GM12878 (cell line): Measurements from ENCODE around the gene RIC8B. TPM values are rescaled to one million over a fixed set of nuclear protein-coding genes. Genes with fewer than 3 reads are reported as not detected.

ENCODE experiments used
- ATAC-seq: fragments of 200-7000 bp; cut with Tn5 transposase; 3 replicates; pipeline ENCODE4 v1.9.1; 2020; ENCODE audit warnings: mild to moderate bottlenecking, moderate library complexity
- BruUV-seq: library from RNA; stranded (reverse); fragments of 400-500 nt; replicated peaks from 2 replicates; lab custom pipeline; 2021; lab: Mats Ljungman, UMichigan
- CTCF ChIA-PET: fragments of 300-600 bp; sonication (Branson Sonifier 250); formaldehyde crosslinking; extraction: SDS; loops from one replicate; lab custom pipeline; 2021; ENCODE audit warnings: inconsistent platforms; lab: Yijun Ruan, JAX
- POLR2A ChIA-PET: fragments of 350-600 bp; formaldehyde crosslinking; extraction: SDS; loops from one replicate; lab custom pipeline; 2021; ENCODE audit warnings: inconsistent platforms; lab: Charles Lee
- RAD21 ChIA-PET: fragments of 300-600 bp; sonication (Branson Sonifier 250); formaldehyde crosslinking; loops from one replicate; lab custom pipeline; 2023; ENCODE audit warnings: antibody characterized with exemption; ENCODE audit not compliant: unreplicated experiment; lab: Charles Lee
- SMC1A ChIA-PET: fragments of 300-600 bp; sonication (Branson Sonifier 250); formaldehyde crosslinking; loops from one replicate; lab custom pipeline; 2023; ENCODE audit not compliant: unreplicated experiment, uncharacterized antibody; lab: Charles Lee
- DNase-seq: peaks from one replicate; pipeline ENCODE4 v3.0.0-alpha.2; 2011; ENCODE audit warnings: low read depth, low spot score
- FAIRE-seq: peaks from 3 replicates; lab custom pipeline; 2011; peaks lifted over from hg19 to GRCh38; lab: Jason Lieb, UNC
- H2AFZ ChIP-seq: 2 replicates; pipeline ENCODE4 v1.6.0; 2011; ENCODE audit warnings: low read depth, low read length, control low read depth; ENCODE audit not compliant: control insufficient read depth
- H3K27ac ChIP-seq: 2 replicates; pipeline ENCODE4 v1.5.1; 2011; ENCODE audit warnings: control low read depth; ENCODE audit not compliant: control insufficient read depth, insufficient read depth
- H3K27me3 ChIP-seq, 2 experiments: replicated peaks in 1 of 2; 2 replicates each; pipeline versions ENCODE4 v1.6.0 to v1.6.1; 2011; ENCODE audit warnings: low read length in 1 of 2; ENCODE audit not compliant: control insufficient read depth in 2 of 2, insufficient read depth in 2 of 2
- H3K36me3 ChIP-seq, 2 experiments: 2 replicates each; pipeline ENCODE4 v1.5.1; 2011; ENCODE audit warnings: low read length in 1 of 2; ENCODE audit not compliant: control insufficient read depth in 2 of 2, insufficient read depth in 2 of 2
- H3K4me1 ChIP-seq: 2 replicates; pipeline ENCODE4 v1.6.1; 2011; ENCODE audit warnings: mild to moderate bottlenecking, low read length, moderate library complexity, mixed read lengths; ENCODE audit not compliant: control insufficient read depth, insufficient read depth
- H3K4me2 ChIP-seq: 2 replicates; pipeline ENCODE4 v1.6.0; 2011; ENCODE audit warnings: control low read depth; ENCODE audit not compliant: control insufficient read depth, insufficient read depth
- H3K4me3 ChIP-seq: fragments of 200-600 bp; sonication (generic); 2 replicates; pipeline ENCODE4 v1.5.1; 2016
- H3K79me2 ChIP-seq: 2 replicates; pipeline ENCODE4 v1.6.0; 2011; ENCODE audit warnings: low read length; ENCODE audit not compliant: control insufficient read depth, insufficient read depth
- H3K9ac ChIP-seq: 2 replicates; pipeline ENCODE4 v1.8.0; 2011; ENCODE audit warnings: low read length, control low read depth, mixed read lengths; ENCODE audit not compliant: control insufficient read depth, insufficient read depth
- H3K9me3 ChIP-seq: replicated peaks from 3 replicates; pipeline ENCODE4 v1.5.1; 2011; ENCODE audit warnings: mild to moderate bottlenecking, low read length; ENCODE audit not compliant: control insufficient read depth, insufficient read depth
- H4K20me1 ChIP-seq: 2 replicates; pipeline ENCODE4 v1.6.0; 2011; ENCODE audit not compliant: control insufficient read depth, insufficient read depth
- ATF3 ChIP-seq: IDR thresholded peaks from 2 replicates; pipeline ENCODE4 v1.6.1; 2011; ENCODE audit warnings: low read depth, mild to moderate bottlenecking, low read length, moderate library complexity, borderline replicate concordance; ENCODE audit errors: extremely low read depth
- BACH1 ChIP-seq: fragments of 450-650 bp; IDR thresholded peaks from 2 replicates; pipeline ENCODE4 v1.6.1; 2017; ENCODE audit warnings: mild to moderate bottlenecking, borderline replicate concordance
- CHD4 ChIP-seq: fragments of 200-600 bp; sonication (generic); IDR thresholded peaks from 2 replicates; pipeline ENCODE4 v1.6.1; 2016; ENCODE audit warnings: mild to moderate bottlenecking
- CREM ChIP-seq: IDR thresholded peaks from 2 replicates; pipeline ENCODE4 v1.6.1; 2014; ENCODE audit warnings: antibody characterized with exemption, low read depth
- IRF5 ChIP-seq: fragments of 450-650 bp; IDR thresholded peaks from 2 replicates; pipeline ENCODE4 v1.6.1; 2017; ENCODE audit warnings: borderline replicate concordance
- MAX ChIP-seq: IDR thresholded peaks from 2 replicates; pipeline ENCODE4 v1.6.1; 2012; ENCODE audit warnings: low read depth, low read length, improper control_type of control experiment
- NFIC ChIP-seq: IDR thresholded peaks from 2 replicates; pipeline ENCODE4 v1.6.1; 2012; ENCODE audit warnings: low read depth, mild to moderate bottlenecking, inconsistent platforms, low read length, moderate library complexity
- NKRF ChIP-seq: fragments of 450-650 bp; conservative IDR thresholded peaks from 2 replicates; pipeline ENCODE4 v1.6.1; 2017; ENCODE audit warnings: mild to moderate bottlenecking, moderate library complexity
- NR2C1 ChIP-seq: fragments of 450-650 bp; IDR thresholded peaks from 2 replicates; pipeline ENCODE4 v1.6.1; 2017; ENCODE audit warnings: antibody characterized with exemption, mild to moderate bottlenecking, moderate library complexity
- NR2F1 ChIP-seq: fragments of 450-650 bp; conservative IDR thresholded peaks from 2 replicates; pipeline ENCODE4 v1.6.1; 2017; ENCODE audit warnings: mild to moderate bottlenecking
- PML ChIP-seq: IDR thresholded peaks from 2 replicates; pipeline ENCODE4 v1.6.1; 2012; ENCODE audit warnings: low read length, inconsistent platforms
- POLR2AphosphoS5 ChIP-seq: IDR thresholded peaks from 2 replicates; pipeline ENCODE4 v1.6.1; 2011; ENCODE audit warnings: mild to moderate bottlenecking, low read length, inconsistent platforms
- RAD21 ChIP-seq: IDR thresholded peaks from 2 replicates; pipeline ENCODE4 v1.6.1; 2011; ENCODE audit warnings: mild to moderate bottlenecking, low read depth, low read length, moderate library complexity; ENCODE audit not compliant: insufficient read depth
- RBBP5 ChIP-seq: fragments of 200-600 bp; sonication (generic); conservative IDR thresholded peaks from 2 replicates; pipeline ENCODE4 v1.6.1; 2016
- RELA ChIP-seq: fragments of 450-650 bp; IDR thresholded peaks from 2 replicates; pipeline ENCODE4 v1.8.0; 2014; ENCODE audit warnings: borderline replicate concordance; ENCODE audit not compliant: partially characterized antibody
- ZNF592 ChIP-seq: fragments of 450-650 bp; IDR thresholded peaks from 2 replicates; pipeline ENCODE4 v1.6.1; 2017; ENCODE audit warnings: mild to moderate bottlenecking, moderate library complexity
- WGBS: methylation state at CpG from one replicate; pipeline ENCODE4 v1.1.6; 2016; ENCODE audit warnings: low lambda C conversion rate; ENCODE audit not compliant: insufficient replicate concordance, insufficient coverage; ENCODE audit errors: missing lambda C conversion rate; 5-methylcytosine and 5-hydroxymethylcytosine counted together
- in situ Hi-C: fragments of 300-500 bp; cut with MboI; formaldehyde crosslinking; loops from 9 replicates; pipeline ENCODE4 v1.14.3; 2018; ENCODE audit warnings: mixed read lengths
- intact Hi-C: fragments of 100-400 bp; cut with micrococcal nuclease; formaldehyde crosslinking; loops from one replicate; pipeline ENCODE4 v1.14.2; 2022; ENCODE audit not compliant: unreplicated experiment
- polyA plus RNA-seq, 11 experiments: library from polyadenylated mRNA; depleted of rRNA in 4 of 11; unstranded in 6 of 11; stranded (reverse) in 5 of 11; fragments of >200 nt; fragmentation: Nextera tagmentation in 4 of 11; fragmentation: Illumina TruSeq in 1 of 11; extraction: Ambion mirVana in 4 of 11; extraction: Trizol in 1 of 11; gene quantifications; 1 replicate in 1 of 11; 2 replicates in 10 of 11; pipeline versions ENCODE4 v1.2.1 to v1.2.3, GENCODE V29; 2011 to 2016; ENCODE audit warnings: inconsistent platforms in 2 of 11, missing spikeins in 2 of 11, low read depth in 1 of 11
- total RNA-seq, 4 experiments: library from RNA; depleted of rRNA in 3 of 4; stranded (reverse); fragments of >200 nt in 3 of 4; fragmentation: Illumina TruSeq in 1 of 4; extraction: Trizol in 1 of 4; gene quantifications; 2 replicates each; pipeline versions ENCODE4 v1.2.1 to v1.2.3, GENCODE V29; 2013 to 2021

Gene RIC8B
- total and polyA plus RNA-seq, 10 of the 15 experiments (the other 5 are each of a cell fraction or from before 2014, with no cell fraction given) = 2.3 to 10.8 (median 6.2) TPM

GRCh38 chr12:106911581-106911980 lies 137.1 kb downstream of the RIC8B start:
- no peak overlapping the region for H3K4me3 ChIP-seq
- ChIA-PET RAD21 (interaction anchor here (0.6 kb wide), 1 partner anchor 553 kb away, joined by 3 read pairs; no protein-coding TSS in a partner anchor), POLR2A (no interaction called here), SMC1A (interaction anchor here (2.0 kb wide), 2 partner anchors 40 to 136 kb away, joined by 5 read pairs; no protein-coding TSS in a partner anchor), CTCF (no interaction called here)
- FAIRE-seq (no peak), DNase-seq (no peak), ATAC-seq (no peak)
- H3K4me1 ChIP-seq = peaks cover 33% of the 10 kb centered on the region
- WGBS = 71% methylated on average over 6 of the region's 6 CpGs
- H3K4me2 ChIP-seq = no peak overlapping the region
- in situ Hi-C loops = no loop called here
- H3K9me3 ChIP-seq = no peaks in the 10 kb centered on the region; the same call in 1 of the 3 replicates
- H3K27me3 ChIP-seq = no peaks in the 10 kb centered on the region; a peak in 1 of 4 replicates
- H4K20me1 ChIP-seq = no peaks in the 10 kb centered on the region
- no TSS peak for BruUV-seq
- intact Hi-C loops = loop anchor here (2.0 to 10.0 kb wide), 2 partner anchors 75 to 687 kb away; partner anchors contain the start of gene MTERF2
- no peak overlapping the region for H2AFZ ChIP-seq
- H3K27ac ChIP-seq = no peak overlapping the region
- no peak overlapping the region for H3K9ac ChIP-seq
- no peaks in the 10 kb centered on the region for H3K36me3 ChIP-seq
- H3K79me2 ChIP-seq = no peaks in the 10 kb centered on the region
- TF ChIP-seq IRF5 (no peak), ZNF592 (no peak), NR2F1 (no peak), CHD4 (no peak), RBBP5 (no peak), NR2C1 (no peak), MAX (no peak), RAD21 (no peak), NFIC (no peak), NKRF (no peak), POLR2AphosphoS5 (no peak), ATF3 (no peak), PML (no peak), BACH1 (no peak), CREM (no peak), RELA (no peak)
